K562 (cell line): ENCODE results near the gene SPECC1L. TPM values are rescaled to one million over a fixed set of nuclear protein-coding genes. Genes with fewer than 3 reads are reported as not detected.

Source experiments
- ATAC-seq: fragments of 200-7000 bp; cut with Tn5 transposase; 3 replicates; pipeline ENCODE4 v1.9.1; 2020; ENCODE audit warnings: moderate library complexity
- BruUV-seq: library from RNA; stranded (reverse); fragments of 400-500 nt; replicated peaks from 2 replicates; lab custom pipeline; 2021; lab: Mats Ljungman, UMichigan
- CTCF ChIA-PET: fragments of 300-600 bp; formaldehyde crosslinking; extraction: SDS; loops from one replicate; lab custom pipeline; 2021; ENCODE audit warnings: low intra/inter-chr PET ratio; lab: Yijun Ruan, JAX
- POLR2A ChIA-PET: fragments of 300-600, 350-650 bp; sonication (Branson Sonifier 250); formaldehyde crosslinking; extraction: SDS; loops from one replicate; lab custom pipeline; 2021; ENCODE audit warnings: antibody characterized with exemption, inconsistent platforms; lab: Yijun Ruan, JAX
- DNase-seq, 4 experiments: peaks; one replicate each; pipeline versions ENCODE4 v3.0.0 to v3.0.0-alpha.2; 2011 to 2018; ENCODE audit warnings: low spot score in 3 of 4, mixed read lengths in 3 of 4; ENCODE audit errors: extremely low read depth in 1 of 4
- FAIRE-seq: peaks from 2 replicates; lab custom pipeline; 2011; peaks lifted over from hg19 to GRCh38; lab: Jason Lieb, UNC
- H2AFZ ChIP-seq: 2 replicates; pipeline ENCODE4 v1.6.0; 2011; ENCODE audit warnings: low read depth, low read length, control low read depth, inconsistent platforms
- H3K27ac ChIP-seq: fragments of 200-600 bp; 3 replicates; pipeline ENCODE4 v1.8.0; 2011; ENCODE audit warnings: low read depth, mild to moderate bottlenecking, control low read depth, inconsistent platforms, low read length, moderate library complexity, mixed read lengths; ENCODE audit errors: extremely low read depth
- H3K27me3 ChIP-seq, 2 experiments: fragments of 300-600 bp in 1 of 2; 2 replicates in 1 of 2; 3 replicates in 1 of 2; pipeline versions ENCODE4 v1.6.0 to v1.8.0; 2011; ENCODE audit warnings: inconsistent platforms in 2 of 2, low read length in 2 of 2, mild to moderate bottlenecking in 1 of 2, mixed read lengths in 1 of 2, moderate library complexity in 1 of 2; ENCODE audit not compliant: control insufficient read depth in 2 of 2, insufficient read depth in 2 of 2
- H3K36me3 ChIP-seq: fragments of 300-600 bp; 3 replicates; pipeline ENCODE4 v1.8.0; 2011; ENCODE audit warnings: mild to moderate bottlenecking, low read length, inconsistent platforms; ENCODE audit not compliant: control insufficient read depth, insufficient read depth
- H3K4me1 ChIP-seq, 2 experiments: fragments of 200-600 bp in 1 of 2; replicated peaks in 1 of 2; 2 replicates in 1 of 2; 3 replicates in 1 of 2; pipeline versions ENCODE4 v1.5.1 to v1.8.0; 2011; ENCODE audit warnings: inconsistent platforms in 2 of 2, low read length in 2 of 2, mild to moderate bottlenecking in 1 of 2, mixed read lengths in 1 of 2, moderate library complexity in 1 of 2; ENCODE audit not compliant: control insufficient read depth in 2 of 2, insufficient read depth in 2 of 2
- H3K4me2 ChIP-seq: 2 replicates; pipeline ENCODE4 v1.6.1; 2011; ENCODE audit warnings: low read length, control low read depth, inconsistent platforms, mixed read lengths; ENCODE audit not compliant: insufficient read depth
- H3K4me3 ChIP-seq: fragments of 200-600 bp; sonication (generic), shearing (Covaris generic); 2 replicates; pipeline ENCODE4 v1.5.1; 2016; ENCODE audit warnings: control low read depth, inconsistent platforms
- H3K79me2 ChIP-seq: fragments of 200-600 bp; 3 replicates; pipeline ENCODE4 v1.8.0; 2011; ENCODE audit warnings: low read length, inconsistent platforms; ENCODE audit not compliant: control insufficient read depth, insufficient read depth
- H3K9ac ChIP-seq, 2 experiments: 2 replicates each; pipeline versions ENCODE4 v1.6.0 to v1.6.1; 2011; ENCODE audit warnings: low read depth in 2 of 2, low read length in 2 of 2, control low read depth in 1 of 2, inconsistent platforms in 1 of 2, mild to moderate bottlenecking in 1 of 2, mixed read lengths in 1 of 2; ENCODE audit not compliant: insufficient read depth in 1 of 2
- H3K9me1 ChIP-seq: one replicate; pipeline ENCODE4 v1.6.0; 2011; ENCODE audit warnings: inconsistent platforms, mild to moderate bottlenecking, low read length, moderate library complexity; ENCODE audit not compliant: control insufficient read depth, insufficient read depth
- H3K9me3 ChIP-seq: replicated peaks from 2 replicates; pipeline ENCODE4 v1.5.1; 2011; ENCODE audit warnings: low read depth, low read length, inconsistent platforms; ENCODE audit not compliant: control insufficient read depth, insufficient read depth
- H4K20me1 ChIP-seq: replicated peaks from 2 replicates; pipeline ENCODE4 v1.6.1; 2011; ENCODE audit warnings: low read length, inconsistent platforms, mixed read lengths; ENCODE audit not compliant: control insufficient read depth, insufficient read depth
- ATF2 ChIP-seq: sonication (generic); formaldehyde crosslinking; IDR thresholded peaks from 2 replicates; pipeline ENCODE4 v1.8.1; 2022; ENCODE audit warnings: missing genetic modification reagents
- ATF7 ChIP-seq: fragments of 450-650 bp; IDR thresholded peaks from 2 replicates; pipeline ENCODE4 v1.7.1; 2014; ENCODE audit warnings: mild to moderate bottlenecking, moderate library complexity
- CREB5 ChIP-seq: fragments of 250-450 bp; sonication (Bioruptor Pico); IDR thresholded peaks from 2 replicates; pipeline ENCODE4 v1.5.0; 2020; ENCODE audit warnings: mild to moderate bottlenecking
- DPF2 ChIP-seq: fragments of 450-650 bp; IDR thresholded peaks from 2 replicates; pipeline ENCODE4 v1.6.1; 2016
- HOMEZ ChIP-seq: fragments of 250-450 bp; sonication (Bioruptor Pico); IDR thresholded peaks from 2 replicates; pipeline ENCODE4 v1.4.0; 2020; ENCODE audit warnings: mild to moderate bottlenecking, moderate library complexity
- KDM1A ChIP-seq, 2 experiments: fragments of 450-650 bp; IDR thresholded peaks; 2 replicates each; pipeline ENCODE4 v1.6.1; 2016; ENCODE audit warnings: mild to moderate bottlenecking in 2 of 2
- RBFOX2 ChIP-seq: fragments of 200-400 bp; formaldehyde crosslinking; IDR thresholded peaks from 2 replicates; pipeline ENCODE4 v1.6.1; 2017; ENCODE audit warnings: low read depth, mild to moderate bottlenecking, low read length, moderate library complexity
- SRSF1 ChIP-seq: fragments of 200-400 bp; formaldehyde crosslinking; IDR thresholded peaks from 2 replicates; pipeline ENCODE4 v1.6.1; 2017; ENCODE audit warnings: mild to moderate bottlenecking, low read depth, low read length, moderate library complexity
- ZNF3 ChIP-seq: fragments of 250-450 bp; sonication (Bioruptor Pico); IDR thresholded peaks from 2 replicates; pipeline ENCODE4 v1.5.0; 2021; ENCODE audit warnings: mild to moderate bottlenecking, moderate library complexity
- ZNF655 ChIP-seq: fragments of 250-450 bp; sonication (Bioruptor Pico); IDR thresholded peaks from 2 replicates; pipeline ENCODE4 v1.5.0; 2021
- WGBS: fragments of 100-300 bp; shearing (Covaris generic); methylation state at CpG from one replicate; pipeline ENCODE4 v1.1.6; 2016; ENCODE audit warnings: low coverage, mixed read lengths; ENCODE audit not compliant: insufficient coverage; ENCODE audit errors: missing lambda C conversion rate; 5-methylcytosine and 5-hydroxymethylcytosine counted together
- in situ Hi-C: fragments of 300-500 bp; cut with MboI; formaldehyde crosslinking; loops from 4 replicates; pipeline ENCODE4 v1.15.0; 2018; ENCODE audit warnings: inconsistent platforms, mixed read lengths
- intact Hi-C: fragments of 100-400 bp; cut with micrococcal nuclease; formaldehyde crosslinking; loops from 2 replicates; pipeline ENCODE4 v1.14.2; 2022
- polyA plus RNA-seq, 8 experiments: library from polyadenylated mRNA; depleted of rRNA in 4 of 8; stranded (reverse) in 5 of 8; unstranded in 3 of 8; fragments of >200 nt; fragmentation: Nextera tagmentation in 2 of 8; fragmentation: Illumina TruSeq in 1 of 8; extraction: Ambion mirVana in 2 of 8; extraction: Trizol in 1 of 8; gene quantifications; 2 replicates each; pipeline versions ENCODE4 v1.2.1 to v1.2.3, GENCODE V29; 2011 to 2014; ENCODE audit warnings: inconsistent platforms in 1 of 8, missing spikeins in 1 of 8
- total RNA-seq, 7 experiments: library from RNA; depleted of rRNA in 6 of 7; stranded (reverse); fragments of >200 nt in 6 of 7; fragmentation: Illumina TruSeq in 2 of 7; extraction: Trizol in 2 of 7; gene quantifications; 2 replicates each; pipeline versions ENCODE4 v1.2.1 to v1.2.3, GENCODE V29; 2011 to 2021; ENCODE audit warnings: low replicate concordance in 1 of 7

The SPECC1L gene
- total and polyA plus RNA-seq, 9 of the 15 experiments (the other 6 are each of a cell fraction or from before 2014, with no cell fraction given): 1.4 to 27.9 (median 14.5) TPM

- Histone ChIP-seq H3K27me3 (no peaks in the 10 kb centered on the region), H3K9me1 (no peaks in the 10 kb centered on the region), H3K4me2 (no peak overlapping the region), H3K79me2 (no peaks in the 10 kb centered on the region), H3K9me3 (peaks cover 3% of the 10 kb centered on the region), H3K4me1 (no peaks in the 10 kb centered on the region; a peak in 1 of 5 replicates), H2AFZ (no peak overlapping the region), H3K36me3 (peaks cover 40% of the 10 kb centered on the region; the same call in 1 of the 3 replicates), H3K9ac (no peak overlapping the region), H3K27ac (no peak overlapping the region), H4K20me1 (no peaks in the 10 kb centered on the region), H3K4me3 (no peak overlapping the region)
- BruUV-seq: no TSS peak
- POLR2A ChIA-PET: interaction anchor here (1.2 kb wide), 1 partner anchor 48 kb away, joined by 3 read pairs; no protein-coding TSS in a partner anchor
- no peak for DNase-seq
- CTCF ChIA-PET: no interaction called here
- intact Hi-C loops: no loop called here
- ATAC-seq: no peak
- in situ Hi-C loops: no loop called here
- no peak for FAIRE-seq
- WGBS: 95% methylated on average over 7 of the region's 8 CpGs
- TF ChIP-seq CREB5 (CRISPR knock-in tag): no peak
- no peak for TF ChIP-seq KDM1A (IDR thresholded peaks at IDR 0.05)
- no peak for TF ChIP-seq ATF2 (CRISPR knock-in tag)
- TF ChIP-seq ZNF3 (CRISPR knock-in tag): no peak
- no peak for TF ChIP-seq ATF7
- no peak for TF ChIP-seq SRSF1
- TF ChIP-seq RBFOX2: no peak
- no peak for TF ChIP-seq HOMEZ (CRISPR knock-in tag)
- TF ChIP-seq ZNF655 (CRISPR knock-in tag): no peak
- no peak for TF ChIP-seq DPF2
Measured at GRCh38 chr22:24358105-24358836, 87.6 kb downstream of the SPECC1L start.
